Thyroid gland (tissue), 4 donors: Measurements from ENCODE around the gene SLC1A6. TPM values are rescaled to one million over a fixed set of nuclear protein-coding genes. Genes with fewer than 3 reads are reported as not detected.

ENCODE experiments used
- DNase-seq, 2 donors: peaks; one replicate each; pipeline ENCODE4 v3.0.0-alpha.2; 2019
- H3K27ac ChIP-seq, 3 donors: fragments of 200-600 bp; sonication (generic); 1 replicate in 2 of 3; 2 replicates in 1 of 3; pipeline ENCODE4 v1.5.1; 2016 to 2019; ENCODE audit warnings: mild to moderate bottlenecking in 1 of 3, moderate library complexity in 1 of 3
- H3K27me3 ChIP-seq: fragments of 200-600 bp; sonication (generic); one replicate; pipeline ENCODE4 v1.5.1; 2019
- H3K36me3 ChIP-seq, 2 donors: fragments of 200-600 bp; sonication (generic); one replicate each; pipeline ENCODE4 v1.5.1; 2016 to 2019
- H3K4me1 ChIP-seq, 2 donors: fragments of 200-600 bp; sonication (generic); one replicate each; pipeline ENCODE4 v1.5.1; 2017 to 2019
- H3K4me3 ChIP-seq, 3 donors: fragments of 200-600 bp; sonication (generic); replicated peaks in 1 of 3; 1 replicate in 2 of 3; 2 replicates in 1 of 3; pipeline ENCODE4 v1.5.1; 2016; ENCODE audit warnings: mild to moderate bottlenecking in 1 of 3
- H3K9me3 ChIP-seq: fragments of 200-600 bp; sonication (generic); one replicate; pipeline ENCODE4 v1.5.1; 2017
- POLR2A ChIP-seq, 2 donors: fragments of 450-650 bp; IDR thresholded peaks; one replicate each; pipeline ENCODE4 v1.6.1; 2017; ENCODE audit warnings: antibody characterized with exemption in 2 of 2, mild to moderate bottlenecking in 2 of 2, moderate library complexity in 1 of 2
- WGBS, 2 donors: methylation state at CpG; one replicate each; pipeline ENCODE4 v1.1.5; 2017; 5-methylcytosine and 5-hydroxymethylcytosine counted together
- intact Hi-C: fragments of 100-400 bp; cut with DNase I; formaldehyde crosslinking; loops from one replicate; pipeline ENCODE4 v1.15.1; 2023
- total RNA-seq, 4 donors: library from RNA; depleted of rRNA; stranded (reverse); fragments of >200 nt; gene quantifications; one replicate each; pipeline ENCODE4 v1.2.3, GENCODE V29; 2016
- TF ChIP-seq, protein P1 (sequence below), 6 experiments: fragments of 200-600 bp in 3 of 6; fragments of 450-650 bp in 3 of 6; sonication (generic) in 3 of 6; IDR thresholded peaks; one replicate each; pipeline ENCODE4 v1.5.1; 2016 to 2019; ENCODE audit warnings: antibody characterized with exemption in 6 of 6, mild to moderate bottlenecking in 2 of 6, inconsistent platforms in 1 of 6, moderate library complexity in 1 of 6

The SLC1A6 gene
- total RNA-seq, 4 donors from 2014 or later: 0.67 to 1.5 TPM; not detected in 2

DNA sequence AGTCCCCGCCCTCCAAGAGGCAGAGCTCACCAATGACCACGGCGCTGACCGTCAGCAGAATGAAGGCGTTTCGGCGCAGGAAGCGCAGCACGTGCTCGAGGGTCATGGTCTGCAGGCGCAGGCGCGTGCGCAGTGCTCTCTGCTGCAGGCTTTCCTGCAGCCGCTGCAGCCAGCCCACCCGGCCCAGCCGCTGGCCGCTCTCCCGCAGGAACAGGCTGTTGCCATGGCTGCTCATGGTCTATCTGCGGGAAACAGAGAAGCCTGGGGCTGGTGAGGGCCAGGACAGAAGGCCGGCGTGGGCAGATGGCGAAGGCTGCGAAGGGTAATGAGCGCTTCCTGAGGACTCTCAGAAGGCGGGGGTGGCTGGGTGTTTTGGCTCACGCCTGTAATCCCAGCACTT is 7.0 kb downstream of the SLC1A6 start:
- no peak overlapping the region for H3K4me3 ChIP-seq
- DNase-seq: no peak
- TF ChIP-seq, protein P1, sequence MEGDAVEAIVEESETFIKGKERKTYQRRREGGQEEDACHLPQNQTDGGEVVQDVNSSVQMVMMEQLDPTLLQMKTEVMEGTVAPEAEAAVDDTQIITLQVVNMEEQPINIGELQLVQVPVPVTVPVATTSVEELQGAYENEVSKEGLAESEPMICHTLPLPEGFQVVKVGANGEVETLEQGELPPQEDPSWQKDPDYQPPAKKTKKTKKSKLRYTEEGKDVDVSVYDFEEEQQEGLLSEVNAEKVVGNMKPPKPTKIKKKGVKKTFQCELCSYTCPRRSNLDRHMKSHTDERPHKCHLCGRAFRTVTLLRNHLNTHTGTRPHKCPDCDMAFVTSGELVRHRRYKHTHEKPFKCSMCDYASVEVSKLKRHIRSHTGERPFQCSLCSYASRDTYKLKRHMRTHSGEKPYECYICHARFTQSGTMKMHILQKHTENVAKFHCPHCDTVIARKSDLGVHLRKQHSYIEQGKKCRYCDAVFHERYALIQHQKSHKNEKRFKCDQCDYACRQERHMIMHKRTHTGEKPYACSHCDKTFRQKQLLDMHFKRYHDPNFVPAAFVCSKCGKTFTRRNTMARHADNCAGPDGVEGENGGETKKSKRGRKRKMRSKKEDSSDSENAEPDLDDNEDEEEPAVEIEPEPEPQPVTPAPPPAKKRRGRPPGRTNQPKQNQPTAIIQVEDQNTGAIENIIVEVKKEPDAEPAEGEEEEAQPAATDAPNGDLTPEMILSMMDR (IDR thresholded peaks at IDR 0.05): no peak
- TF ChIP-seq POLR2A (IDR thresholded peaks at IDR 0.05): no peak
- no peaks in the 10 kb centered on the region for H3K27me3 ChIP-seq
- intact Hi-C loops: no loop called here
- no peaks in the 10 kb centered on the region for H3K36me3 ChIP-seq
- no peaks in the 10 kb centered on the region for H3K4me1 ChIP-seq
- WGBS, 2 donors: 82 to 87% methylated on average over 16 to 27 of the region's 27 CpGs
- no peak overlapping the region for H3K27ac ChIP-seq
- no peaks in the 10 kb centered on the region for H3K9me3 ChIP-seq

DNA sequence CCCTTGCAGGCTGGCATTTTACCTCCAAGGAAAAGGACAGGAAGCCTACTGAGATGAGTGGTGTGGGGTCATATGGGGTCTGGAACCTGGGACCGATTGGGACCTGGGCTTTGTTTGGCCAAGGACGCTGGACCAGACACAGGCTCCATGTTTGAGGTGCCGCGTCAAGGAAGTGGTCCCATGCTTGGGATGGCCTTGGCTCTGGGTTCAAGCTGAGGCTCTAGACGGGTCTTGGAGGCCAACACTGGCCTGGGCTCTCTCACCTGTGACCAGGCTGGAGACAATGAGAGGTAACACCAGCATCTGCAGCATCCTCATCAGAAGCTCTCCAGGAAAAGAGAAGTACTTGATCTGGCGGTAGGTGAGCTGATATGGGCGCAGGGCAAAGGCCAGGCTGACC is 8.2 kb downstream of the SLC1A6 start:
- DNase-seq: no peak
- no peak overlapping the region for H3K4me3 ChIP-seq
- TF ChIP-seq, protein P1 (IDR thresholded peaks at IDR 0.05): no peak
- no peak for TF ChIP-seq POLR2A (IDR thresholded peaks at IDR 0.05)
- intact Hi-C loops: no loop called here
- WGBS, 2 donors: 75 to 83% methylated on average over 6 to 7 of the region's 7 CpGs
- H3K27ac ChIP-seq: no peak overlapping the region
- no peaks in the 10 kb centered on the region for H3K4me1 ChIP-seq
- H3K27me3 ChIP-seq: no peaks in the 10 kb centered on the region
- no peaks in the 10 kb centered on the region for H3K36me3 ChIP-seq
- no peaks in the 10 kb centered on the region for H3K9me3 ChIP-seq

DNA sequence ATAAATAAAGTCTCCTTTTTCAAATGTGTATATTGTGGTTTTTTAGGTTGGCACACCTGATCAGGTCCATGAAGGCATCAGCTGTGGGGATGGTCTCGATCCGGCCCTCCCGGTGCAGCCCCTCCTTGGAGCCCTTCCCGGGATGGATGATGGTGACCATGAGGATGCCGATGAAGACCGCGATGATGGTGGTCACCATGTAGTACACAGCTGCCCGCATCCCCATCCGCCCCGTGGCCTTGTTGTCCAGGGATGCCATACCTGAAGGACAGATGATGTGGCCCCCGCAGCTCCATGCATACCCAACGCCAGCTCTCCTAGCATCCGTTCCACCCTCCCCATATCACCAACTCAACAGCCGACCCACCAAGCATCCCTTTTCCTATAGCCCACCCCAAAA is 11.4 kb downstream of the SLC1A6 start:
- 93 to 95% methylated on average over 13 to 14 of the region's 14 CpGs for WGBS, 2 donors
- intact Hi-C loops: no loop called here

DNA sequence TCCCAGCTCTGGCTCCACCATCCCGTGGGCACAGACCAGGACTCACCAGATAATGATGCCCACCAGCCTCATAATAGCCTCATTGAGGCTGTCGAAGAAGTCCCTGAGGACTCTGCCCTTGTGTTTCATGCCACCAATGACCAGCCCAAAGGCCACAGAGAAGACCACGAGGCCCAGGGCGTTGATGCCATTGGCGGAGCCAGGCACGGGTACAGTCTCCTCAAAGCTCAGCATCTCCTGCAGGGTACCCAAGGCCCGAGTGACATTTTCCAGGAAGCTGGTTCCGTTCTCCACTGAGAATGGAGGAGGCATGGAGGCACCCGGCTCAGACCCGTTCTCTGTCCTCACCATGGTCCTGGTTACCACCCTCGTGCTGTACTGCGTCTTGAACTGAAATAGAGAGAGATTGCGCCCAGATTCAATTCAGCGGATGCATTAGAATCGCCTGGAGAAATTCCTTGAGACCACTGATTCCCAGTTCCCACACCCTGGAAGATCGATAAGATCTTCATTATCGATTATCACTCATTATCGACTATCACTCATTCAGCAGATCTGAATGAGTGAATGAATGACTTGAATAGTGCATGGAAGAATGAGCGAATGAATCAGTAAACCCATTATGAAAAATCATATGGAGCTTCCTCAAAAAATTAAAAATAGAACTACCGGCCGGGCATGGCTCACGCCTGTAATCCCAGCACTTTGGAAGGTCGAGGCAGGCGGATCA is 17.5 kb downstream of the SLC1A6 start:
- 93 to 96% methylated on average over 19 to 23 of the region's 24 CpGs for WGBS, 2 donors
- no peak for DNase-seq
- no peak overlapping the region for H3K4me3 ChIP-seq
- no peaks in the 10 kb centered on the region for H3K36me3 ChIP-seq
- H3K27ac ChIP-seq: no peak overlapping the region
- H3K4me1 ChIP-seq: no peaks in the 10 kb centered on the region
- intact Hi-C loops: no loop called here
- H3K27me3 ChIP-seq: no peaks in the 10 kb centered on the region
- no peaks in the 10 kb centered on the region for H3K9me3 ChIP-seq
- TF ChIP-seq, protein P1 (IDR thresholded peaks at IDR 0.05): no peak
- no peak for TF ChIP-seq POLR2A (IDR thresholded peaks at IDR 0.05)

More for the DNA sequence above, 11.4 kb downstream of the SLC1A6 start:
- no peak for DNase-seq
- no peak overlapping the region for H3K27ac ChIP-seq
- no peak overlapping the region for H3K4me3 ChIP-seq
- no peak for TF ChIP-seq POLR2A (IDR thresholded peaks at IDR 0.05)
- TF ChIP-seq, protein P1 (IDR thresholded peaks at IDR 0.05): no peak
- no peaks in the 10 kb centered on the region for H3K27me3 ChIP-seq
- H3K9me3 ChIP-seq: no peaks in the 10 kb centered on the region
- no peaks in the 10 kb centered on the region for H3K4me1 ChIP-seq
- no peaks in the 10 kb centered on the region for H3K36me3 ChIP-seq

DNA sequence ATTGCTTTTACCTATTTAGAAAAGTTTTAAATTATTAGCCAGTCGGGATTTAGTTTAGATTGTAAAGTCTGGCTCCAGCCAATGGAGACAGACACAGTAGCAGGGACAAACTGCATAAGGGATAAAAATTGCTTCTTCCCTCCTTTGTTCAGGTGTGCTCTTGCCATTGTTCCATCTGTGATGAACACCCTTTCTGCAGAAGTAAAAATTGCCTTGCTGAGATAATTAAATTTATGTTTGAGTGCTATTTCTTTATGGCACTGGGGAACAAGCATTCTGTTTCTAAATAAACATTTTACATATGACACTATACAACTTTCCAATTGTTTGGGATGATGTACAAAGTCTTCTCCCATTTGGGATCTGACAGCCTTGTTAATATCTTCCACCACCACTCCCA is 20.4 kb downstream of the SLC1A6 start:
- intact Hi-C loops: no loop called here
- Histone ChIP-seq H3K4me1 (no peaks in the 10 kb centered on the region), H3K9me3 (no peaks in the 10 kb centered on the region), H3K4me3 (no peak overlapping the region), H3K36me3 (no peaks in the 10 kb centered on the region), H3K27ac (no peak overlapping the region), H3K27me3 (no peaks in the 10 kb centered on the region)
- TF ChIP-seq, protein P1 (IDR thresholded peaks at IDR 0.05): no peak
- TF ChIP-seq POLR2A (IDR thresholded peaks at IDR 0.05): no peak
- whole genome bisulfite sequencing, 2 donors: 31 to 74% methylated on average over 1 of the region's 1 CpG
- DNase-seq: no peak
